ENCODE results near the gene GRB7.

DNA sequence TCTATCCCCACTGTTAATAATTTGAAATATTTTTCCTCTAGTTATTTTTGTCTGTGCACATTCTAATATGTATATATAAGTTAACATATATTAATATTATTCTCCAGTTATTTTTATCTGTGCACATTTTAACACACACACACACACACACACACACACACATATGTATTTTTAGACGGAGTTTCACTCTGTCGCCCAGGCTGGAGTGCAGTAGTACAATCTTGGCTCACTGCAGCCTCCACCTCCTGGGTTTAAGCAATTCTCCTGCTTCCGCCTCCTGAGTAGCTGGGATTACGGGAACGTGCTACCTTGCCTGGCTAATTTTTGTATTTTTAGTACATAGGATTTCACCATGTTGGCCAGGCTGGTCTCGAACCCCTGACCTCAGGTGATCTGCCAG, 20.1 kb upstream of the GRB7 start:
- TF ChIP-seq TAF1 (IDR thresholded peaks at IDR 0.05; ENCODE audit: borderline replicate concordance, insufficient read depth, low read length), result no peak
- TF ChIP-seq, protein P1, sequence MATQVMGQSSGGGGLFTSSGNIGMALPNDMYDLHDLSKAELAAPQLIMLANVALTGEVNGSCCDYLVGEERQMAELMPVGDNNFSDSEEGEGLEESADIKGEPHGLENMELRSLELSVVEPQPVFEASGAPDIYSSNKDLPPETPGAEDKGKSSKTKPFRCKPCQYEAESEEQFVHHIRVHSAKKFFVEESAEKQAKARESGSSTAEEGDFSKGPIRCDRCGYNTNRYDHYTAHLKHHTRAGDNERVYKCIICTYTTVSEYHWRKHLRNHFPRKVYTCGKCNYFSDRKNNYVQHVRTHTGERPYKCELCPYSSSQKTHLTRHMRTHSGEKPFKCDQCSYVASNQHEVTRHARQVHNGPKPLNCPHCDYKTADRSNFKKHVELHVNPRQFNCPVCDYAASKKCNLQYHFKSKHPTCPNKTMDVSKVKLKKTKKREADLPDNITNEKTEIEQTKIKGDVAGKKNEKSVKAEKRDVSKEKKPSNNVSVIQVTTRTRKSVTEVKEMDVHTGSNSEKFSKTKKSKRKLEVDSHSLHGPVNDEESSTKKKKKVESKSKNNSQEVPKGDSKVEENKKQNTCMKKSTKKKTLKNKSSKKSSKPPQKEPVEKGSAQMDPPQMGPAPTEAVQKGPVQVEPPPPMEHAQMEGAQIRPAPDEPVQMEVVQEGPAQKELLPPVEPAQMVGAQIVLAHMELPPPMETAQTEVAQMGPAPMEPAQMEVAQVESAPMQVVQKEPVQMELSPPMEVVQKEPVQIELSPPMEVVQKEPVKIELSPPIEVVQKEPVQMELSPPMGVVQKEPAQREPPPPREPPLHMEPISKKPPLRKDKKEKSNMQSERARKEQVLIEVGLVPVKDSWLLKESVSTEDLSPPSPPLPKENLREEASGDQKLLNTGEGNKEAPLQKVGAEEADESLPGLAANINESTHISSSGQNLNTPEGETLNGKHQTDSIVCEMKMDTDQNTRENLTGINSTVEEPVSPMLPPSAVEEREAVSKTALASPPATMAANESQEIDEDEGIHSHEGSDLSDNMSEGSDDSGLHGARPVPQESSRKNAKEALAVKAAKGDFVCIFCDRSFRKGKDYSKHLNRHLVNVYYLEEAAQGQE (IDR thresholded peaks at IDR 0.05; ENCODE audit: insufficient read depth in 1 of 2, low read depth in 2 of 2, low read length in 2 of 2), result no peak
- no peak for TF ChIP-seq POLR2AphosphoS5 (IDR thresholded peaks at IDR 0.05; ENCODE audit: low read depth, low read length)
- no peak for TF ChIP-seq SIN3A (IDR thresholded peaks at IDR 0.05; ENCODE audit: borderline replicate concordance, insufficient read depth, low read length)

Measured in PFSK-1 (cell line).